ENCODE results near the gene EPG5. TPM values are rescaled to one million over a fixed set of nuclear protein-coding genes. Genes with fewer than 3 reads are reported as not detected.

The EPG5 gene
- total RNA-seq, 2 experiments from 2014 or later: 4.8 to 8.7 TPM

DNA sequence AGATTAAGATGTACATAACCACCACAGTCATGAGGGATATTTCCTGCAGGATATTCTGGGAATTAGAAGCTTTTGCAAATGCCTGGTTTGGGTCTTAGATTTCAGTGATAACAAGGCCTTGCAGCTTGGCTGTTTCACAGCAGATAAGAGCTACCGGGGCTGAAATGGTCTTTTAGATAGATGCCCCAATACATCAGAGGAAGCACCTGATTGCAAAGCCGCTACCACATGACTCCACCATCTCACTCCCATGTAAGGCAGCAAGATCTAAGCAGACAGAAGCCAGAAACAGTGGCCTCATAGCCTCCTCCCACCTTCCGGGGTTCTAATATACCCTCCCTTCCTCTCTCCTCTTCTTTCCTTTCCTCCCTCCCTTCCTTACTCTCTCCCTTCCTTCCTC, 31.1 kb upstream of the EPG5 start:
- H3K9me3 ChIP-seq (ENCODE audit: low read length): no peaks in the 10 kb centered on the region
- H3K4me1 ChIP-seq (ENCODE audit: insufficient read depth, low read length, poor library complexity, severe bottlenecking): no peaks in the 10 kb centered on the region
- H3K9me2 ChIP-seq (ENCODE audit: insufficient read depth, low read length): no peaks in the 10 kb centered on the region
- no peaks in the 10 kb centered on the region for H4K20me1 ChIP-seq (ENCODE audit: insufficient read depth, low read length)
- H3K4me3 ChIP-seq (ENCODE audit: low read depth, low read length, poor library complexity, severe bottlenecking): no peak overlapping the region
- ChIA-PET POLR2A (no interaction called here), CTCF (ENCODE audit: unreplicated experiment) (no interaction called here)
- no peak overlapping the region for H3K27ac ChIP-seq (ENCODE audit: low read depth, low read length, poor library complexity, severe bottlenecking)
- no peak overlapping the region for H3K4me2 ChIP-seq (ENCODE audit: low read length)
- no peaks in the 10 kb centered on the region for H3K36me3 ChIP-seq (ENCODE audit: insufficient read depth, low read length)
- no peaks in the 10 kb centered on the region for H3K79me2 ChIP-seq (ENCODE audit: insufficient read depth, low read depth, low read length)
- BruUV-seq (replicated peaks): no TSS peak
- intact Hi-C loops (cut with micrococcal nuclease; ENCODE audit: unreplicated experiment): no loop called here
- TF ChIP-seq CTCF (conservative IDR thresholded peaks at IDR 0.05; ENCODE audit: low read length) (no peak), EZH2phosphoT487 (IDR thresholded peaks at IDR 0.05; ENCODE audit: borderline replicate concordance, low read depth, low read length) (no peak)
- no peak for DNase-seq (ENCODE audit: low spot score)
- H2AFZ ChIP-seq (ENCODE audit: low read length): no peak overlapping the region

DNA sequence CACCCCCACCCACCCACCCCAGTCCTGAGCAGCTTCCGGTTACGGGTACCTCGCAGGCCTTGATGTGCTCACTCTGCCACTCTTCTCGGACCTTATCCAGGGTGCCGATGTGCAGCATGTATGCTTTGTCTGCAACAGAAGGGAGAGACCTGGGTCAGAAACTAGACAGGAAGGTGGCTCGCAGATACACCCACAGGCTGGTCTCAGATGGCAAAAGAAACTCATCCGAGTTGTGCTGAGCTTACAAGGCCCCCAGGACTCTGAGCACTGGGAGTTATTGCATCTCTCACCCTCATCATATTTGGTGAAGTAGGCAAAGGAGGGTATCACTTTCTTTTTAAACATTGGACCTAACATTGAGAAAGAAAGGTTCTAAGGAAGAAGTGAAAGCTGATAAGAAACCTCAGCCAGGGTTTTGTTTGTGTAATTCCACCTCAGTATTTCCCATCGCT, 30.6 kb upstream of the EPG5 start:
- Histone ChIP-seq H3K9me3 (ENCODE audit: low read length) (no peaks in the 10 kb centered on the region), H3K9me2 (ENCODE audit: insufficient read depth, low read length) (no peaks in the 10 kb centered on the region), H3K36me3 (ENCODE audit: insufficient read depth, low read length) (no peaks in the 10 kb centered on the region), H2AFZ (ENCODE audit: low read length) (no peak overlapping the region), H4K20me1 (ENCODE audit: insufficient read depth, low read length) (no peaks in the 10 kb centered on the region), H3K27ac (ENCODE audit: low read depth, low read length, poor library complexity, severe bottlenecking) (no peak overlapping the region), H3K4me2 (ENCODE audit: low read length) (peak overlapping the region; percentile 16; the same call in 1 of the 2 replicates), H3K79me2 (ENCODE audit: insufficient read depth, low read depth, low read length) (no peaks in the 10 kb centered on the region), H3K4me3 (ENCODE audit: low read depth, low read length, poor library complexity, severe bottlenecking) (no peak overlapping the region), H3K4me1 (ENCODE audit: insufficient read depth, low read length, poor library complexity, severe bottlenecking) (no peaks in the 10 kb centered on the region)
- intact Hi-C loops (cut with micrococcal nuclease; ENCODE audit: unreplicated experiment): no loop called here
- CTCF ChIA-PET (ENCODE audit: unreplicated experiment): no interaction called here
- no TSS peak for BruUV-seq (replicated peaks)
- DNase-seq (ENCODE audit: low spot score): no peak
- no peak for TF ChIP-seq EZH2phosphoT487 (IDR thresholded peaks at IDR 0.05; ENCODE audit: borderline replicate concordance, low read depth, low read length)
- no peak for TF ChIP-seq CTCF (conservative IDR thresholded peaks at IDR 0.05; ENCODE audit: low read length)
- POLR2A ChIA-PET: no interaction called here

- CTCF ChIA-PET (ENCODE audit: unreplicated experiment): no interaction called here
- Histone ChIP-seq H3K4me2 (ENCODE audit: low read length) (no peak overlapping the region), H3K36me3 (ENCODE audit: insufficient read depth, low read length) (no peaks in the 10 kb centered on the region), H4K20me1 (ENCODE audit: insufficient read depth, low read length) (no peaks in the 10 kb centered on the region), H3K79me2 (ENCODE audit: insufficient read depth, low read depth, low read length) (no peaks in the 10 kb centered on the region), H3K9me3 (ENCODE audit: low read length) (no peaks in the 10 kb centered on the region), H3K4me3 (ENCODE audit: low read depth, low read length, poor library complexity, severe bottlenecking) (no peak overlapping the region), H2AFZ (ENCODE audit: low read length) (no peak overlapping the region), H3K4me1 (ENCODE audit: insufficient read depth, low read length, poor library complexity, severe bottlenecking) (no peaks in the 10 kb centered on the region), H3K9me2 (ENCODE audit: insufficient read depth, low read length) (no peaks in the 10 kb centered on the region), H3K27ac (ENCODE audit: low read depth, low read length, poor library complexity, severe bottlenecking) (no peak overlapping the region)
- BruUV-seq (replicated peaks): no TSS peak
- DNase-seq (ENCODE audit: low spot score): no peak
- intact Hi-C loops (cut with micrococcal nuclease; ENCODE audit: unreplicated experiment): no loop called here
- TF ChIP-seq CTCF (conservative IDR thresholded peaks at IDR 0.05; ENCODE audit: low read length) (no peak), EZH2phosphoT487 (IDR thresholded peaks at IDR 0.05; ENCODE audit: borderline replicate concordance, low read depth, low read length) (no peak)
- POLR2A ChIA-PET: no interaction called here
These were observed 28.3 kb upstream of the EPG5 start for GRCh38 chr18:45995461-45995860.
